Activated B cell treated with CpG ODN at 0.5 μM for 24 hours (primary cell): ENCODE data around the gene PSMD6. TPM values are rescaled to one million over a fixed set of nuclear protein-coding genes. Genes with fewer than 3 reads are reported as not detected.

ENCODE experiments used
- ATAC-seq: fragments of 200-7000 bp; cut with Tn5 transposase; one replicate; pipeline ENCODE4 v1.10.0; 2021; ENCODE audit warnings: low read depth, mild to moderate bottlenecking, moderate library complexity
- CTCF ChIA-PET: fragments of 350-600 bp; sonication (Branson Sonifier 250); formaldehyde crosslinking; loops from one replicate; lab custom pipeline; 2021; ENCODE audit warnings: antibody characterized with exemption; lab: Charles Lee
- POLR2A ChIA-PET: fragments of 350-600 bp; sonication (Branson Sonifier 250); formaldehyde crosslinking; loops from one replicate; lab custom pipeline; 2021; ENCODE audit warnings: antibody characterized with exemption; lab: Charles Lee
- DNase-seq: peaks from one replicate; pipeline ENCODE4 v3.0.0; 2022
- H3K27ac Mint-ChIP-seq: one replicate; pipeline ENCODE4 v1.8.0; 2020; ENCODE audit warnings: mixed read lengths
- H3K27me3 Mint-ChIP-seq: one replicate; pipeline ENCODE4 v1.8.0; 2021; ENCODE audit warnings: mixed read lengths
- H3K36me3 Mint-ChIP-seq: one replicate; pipeline ENCODE4 v1.8.0; 2021; ENCODE audit warnings: low read depth, mixed read lengths
- H3K4me1 Mint-ChIP-seq: one replicate; pipeline ENCODE4 v1.8.0; 2021; ENCODE audit warnings: mixed read lengths
- H3K4me3 Mint-ChIP-seq: one replicate; pipeline ENCODE4 v1.8.0; 2020; ENCODE audit warnings: mild to moderate bottlenecking, mixed read lengths
- H3K9me3 Mint-ChIP-seq: one replicate; pipeline ENCODE4 v1.8.0; 2020; ENCODE audit warnings: mixed read lengths
- CTCF ChIP-seq: fragments of 200-600 bp; IDR thresholded peaks from one replicate; pipeline ENCODE4 v1.8.0; 2022; ENCODE audit warnings: antibody characterized with exemption, mild to moderate bottlenecking
- intact Hi-C: fragments of 100-400 bp; cut with micrococcal nuclease; formaldehyde crosslinking; loops from one replicate; pipeline ENCODE4 v1.15.1; 2024
- total RNA-seq: library from RNA; stranded (reverse); gene quantifications from 2 replicates; pipeline ENCODE4 v1.2.3, GENCODE V29; 2022

PSMD6 gene
- total RNA-seq, 1 donor from 2014 or later = 91.4 TPM

GRCh38 chr3:63998852-63999754 lies 24.2 kb downstream of the PSMD6 start:
- intact Hi-C loops = no loop called here
- POLR2A ChIA-PET = no interaction called here
- ATAC-seq = no peak
- TF ChIP-seq CTCF = no peak
- H3K9me3 Mint-ChIP-seq = no peaks in the 10 kb centered on the region
- CTCF ChIA-PET = no interaction called here
- no peak overlapping the region for H3K4me3 Mint-ChIP-seq
- no peaks in the 10 kb centered on the region for H3K27me3 Mint-ChIP-seq
- H3K27ac Mint-ChIP-seq = no peak overlapping the region
- H3K4me1 Mint-ChIP-seq = no peaks in the 10 kb centered on the region
- H3K36me3 Mint-ChIP-seq = peaks cover 78% of the 10 kb centered on the region
- DNase-seq = no peak

DNA sequence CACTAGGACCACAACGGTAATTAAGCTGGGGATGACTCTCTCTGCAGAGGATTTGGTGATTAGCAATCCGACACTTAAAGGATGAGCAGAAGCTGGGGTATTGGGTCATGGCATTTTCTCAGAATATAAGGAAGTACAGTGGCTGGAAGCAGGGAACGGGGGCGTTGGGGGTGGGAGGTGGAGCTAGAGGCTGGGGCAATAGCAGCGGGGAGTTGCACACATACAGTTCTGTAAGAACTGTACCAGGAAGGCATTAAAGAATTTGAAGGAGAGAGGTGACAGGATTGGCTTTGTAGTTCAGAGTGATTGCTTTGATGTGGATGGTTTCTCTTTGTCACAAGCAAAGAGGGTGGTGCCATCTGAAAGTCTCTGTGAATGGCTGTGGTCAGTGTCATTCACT lies 28.2 kb downstream of the PSMD6 start:
- ATAC-seq = no peak
- Mint-ChIP-seq H3K27ac (no peak overlapping the region), H3K9me3 (no peaks in the 10 kb centered on the region), H3K4me1 (no peaks in the 10 kb centered on the region), H3K27me3 (no peaks in the 10 kb centered on the region), H3K36me3 (peaks cover 88% of the 10 kb centered on the region), H3K4me3 (no peak overlapping the region)
- ChIA-PET CTCF (interaction anchor here (0.9 to 1.9 kb wide), 5 partner anchors 13 to 645 kb away, joined by 4 to 7 read pairs (median 5); no protein-coding TSS in a partner anchor), POLR2A (no interaction called here)
- DNase-seq = no peak
- intact Hi-C loops = no loop called here
- no peak for TF ChIP-seq CTCF

- intact Hi-C loops = loop anchor here (1.0 kb wide), 4 partner anchors 31 to 175 kb away; partner anchors contain the start of gene SCAANT1
- Mint-ChIP-seq H3K27me3 (no peaks in the 10 kb centered on the region), H3K4me3 (no peak overlapping the region), H3K9me3 (no peaks in the 10 kb centered on the region), H3K36me3 (peaks cover 88% of the 10 kb centered on the region), H3K27ac (no peak overlapping the region), H3K4me1 (no peaks in the 10 kb centered on the region)
- DNase-seq (peak; percentile 20), ATAC-seq (peak; percentile 83)
- POLR2A ChIA-PET = no interaction called here
- TF ChIP-seq CTCF = peak; percentile 36
- CTCF ChIA-PET = interaction anchor here (0.6 to 2.9 kb wide), 10 partner anchors 14 to 175 kb away, joined by 3 to 11 read pairs (median 4); partner anchors contain the start of gene C3orf49
These were observed 29.6 kb downstream of the PSMD6 start for GRCh38 chr3:63993653-63994079.

DNA sequence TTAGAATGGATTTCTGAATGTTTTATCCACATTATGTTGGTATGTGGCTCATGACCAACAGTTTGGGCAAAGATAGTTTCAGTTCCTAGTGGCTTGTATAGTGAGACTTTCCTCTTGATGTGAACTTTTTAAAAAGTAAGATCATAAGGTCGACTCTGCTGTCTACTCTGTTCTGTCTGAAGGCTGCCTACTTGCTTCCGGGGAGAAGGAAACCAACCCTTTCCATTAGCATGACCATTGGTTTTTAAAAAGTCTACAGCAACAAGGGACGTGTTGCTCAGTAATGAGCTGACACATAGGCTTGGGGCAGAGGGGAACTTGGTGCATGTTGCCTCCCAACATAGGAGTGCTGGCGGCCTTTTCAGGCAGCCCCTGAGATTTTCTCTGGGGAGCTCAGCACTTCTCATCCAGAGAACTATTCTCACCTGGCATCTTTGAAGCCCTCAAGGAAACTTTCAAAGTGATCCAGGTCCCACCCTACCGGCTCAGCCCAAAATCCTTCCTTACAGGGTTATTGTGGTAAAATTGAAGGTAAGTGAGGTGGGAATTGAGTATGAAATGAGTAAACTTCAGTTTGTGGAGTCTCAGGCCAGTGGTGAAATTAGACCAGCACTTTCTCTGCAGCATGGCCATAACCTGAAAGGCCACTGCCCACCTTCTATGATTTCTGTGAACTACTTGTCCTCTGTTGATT lies 30.6 kb downstream of the PSMD6 start:
- Mint-ChIP-seq H3K36me3 (peaks cover 91% of the 10 kb centered on the region), H3K27me3 (no peaks in the 10 kb centered on the region), H3K4me1 (no peaks in the 10 kb centered on the region), H3K4me3 (no peak overlapping the region), H3K9me3 (no peaks in the 10 kb centered on the region), H3K27ac (peak overlapping the region; percentile 66)
- POLR2A ChIA-PET = interaction anchor here (0.6 to 0.7 kb wide), 2 partner anchors 118 to 139 kb away, joined by 3 to 8 read pairs; no protein-coding TSS in a partner anchor
- CTCF ChIA-PET = interaction anchor here (0.6 to 2.9 kb wide), 10 partner anchors 10 to 280 kb away, joined by 3 to 11 read pairs (median 3); no protein-coding TSS in a partner anchor
- ATAC-seq = no peak
- intact Hi-C loops = loop anchor here (1.0 kb wide), 4 partner anchors 30 to 174 kb away; partner anchors contain the start of gene SCAANT1
- no peak for TF ChIP-seq CTCF
- DNase-seq = no peak
